ENCODE results near the gene MTIF2.
"Not testable (repeated sequence)": the region's sequence is repeated elsewhere in the genome, so short reads cannot be mapped to it uniquely, and the experiment has no call there.

MTIF2 gene

GRCh38 chr2:55229221-55229620 is 39.8 kb downstream of the MTIF2 start:
- DNase-seq (ENCODE audit: low spot score) = no peak
- no peak for TF ChIP-seq CTCF (IDR thresholded peaks at IDR 0.05; ENCODE audit: extremely low read depth, missing control alignments)

GRCh38 chr2:55228226-55228563 is 40.8 kb downstream of the MTIF2 start:
- TF ChIP-seq CTCF (IDR thresholded peaks at IDR 0.05; ENCODE audit: extremely low read depth, missing control alignments) = no peak
- no peak for DNase-seq (ENCODE audit: low spot score)

- not testable (repeated sequence) for DNase-seq (ENCODE audit: low spot score)
These were observed 41.4 kb downstream of the MTIF2 start for GRCh38 chr2:55227437-55228225.

- DNase-seq (ENCODE audit: low spot score) = no peak
- TF ChIP-seq CTCF (IDR thresholded peaks at IDR 0.05; ENCODE audit: extremely low read depth, missing control alignments) = no peak
These were observed 43.5 kb downstream of the MTIF2 start for GRCh38 chr2:55225481-55226020.

GRCh38 chr2:55224761-55225261 is 44.2 kb downstream of the MTIF2 start:
- no peak for TF ChIP-seq CTCF (IDR thresholded peaks at IDR 0.05; ENCODE audit: extremely low read depth, missing control alignments)
- no peak for DNase-seq (ENCODE audit: low spot score)

DNA sequence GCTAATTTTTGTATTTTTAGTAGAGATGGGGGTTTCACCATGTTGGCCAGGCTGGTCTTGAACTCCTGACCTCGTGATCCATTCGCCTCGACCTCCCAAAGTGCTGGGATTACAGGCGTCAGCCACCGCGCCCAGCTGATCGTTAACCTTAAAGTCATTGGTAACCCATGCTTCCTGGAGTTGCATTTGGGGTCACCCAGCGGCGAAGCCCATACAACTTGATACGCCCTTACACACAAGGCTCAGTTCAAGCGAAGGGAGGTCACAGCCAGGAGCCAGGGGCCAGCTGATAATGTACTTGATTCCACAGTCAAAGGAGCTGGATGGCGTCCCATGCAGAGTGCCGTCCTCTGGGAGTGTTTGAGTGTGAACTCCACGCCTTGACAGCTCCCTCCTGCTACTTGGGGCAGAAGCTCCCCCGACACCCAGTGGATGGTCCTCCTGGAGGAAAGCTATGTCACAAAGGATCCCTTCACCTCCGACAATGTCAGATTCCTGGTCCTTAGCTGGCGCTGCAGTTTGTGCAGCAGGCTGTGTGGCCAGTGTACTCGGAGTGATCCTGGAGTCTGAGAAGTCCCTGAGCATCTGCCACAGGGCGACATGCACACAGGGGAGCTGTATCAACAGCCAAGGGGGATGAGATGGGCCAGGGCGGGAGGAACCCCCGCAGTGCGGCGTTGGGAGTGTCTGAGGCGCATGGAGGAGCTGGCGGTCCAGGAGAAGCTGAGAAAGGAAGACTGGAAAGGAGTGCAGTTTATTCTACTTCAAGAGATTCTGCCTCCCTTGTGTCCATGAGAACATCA is 44.9 kb downstream of the MTIF2 start:
- no peak for TF ChIP-seq CTCF (IDR thresholded peaks at IDR 0.05; ENCODE audit: extremely low read depth, missing control alignments)
- no peak for DNase-seq (ENCODE audit: low spot score)

- no peak for TF ChIP-seq CTCF (IDR thresholded peaks at IDR 0.05; ENCODE audit: extremely low read depth, missing control alignments)
- DNase-seq (ENCODE audit: low spot score) = no peak
These were observed 55.2 kb downstream of the MTIF2 start for GRCh38 chr2:55213822-55214221.
